ENCODE measurements around the gene IDH2. TPM values are rescaled to one million over a fixed set of nuclear protein-coding genes. Genes with fewer than 3 reads are reported as not detected.
A peak's percentile ranks its signal among the peaks of the same experiment; 100 is the strongest.

The IDH2 gene
- total and polyA plus RNA-seq, 2 of the 13 experiments (the other 11 are each of a cell fraction or from before 2014, with no cell fraction given): 121 to 145 TPM

DNA sequence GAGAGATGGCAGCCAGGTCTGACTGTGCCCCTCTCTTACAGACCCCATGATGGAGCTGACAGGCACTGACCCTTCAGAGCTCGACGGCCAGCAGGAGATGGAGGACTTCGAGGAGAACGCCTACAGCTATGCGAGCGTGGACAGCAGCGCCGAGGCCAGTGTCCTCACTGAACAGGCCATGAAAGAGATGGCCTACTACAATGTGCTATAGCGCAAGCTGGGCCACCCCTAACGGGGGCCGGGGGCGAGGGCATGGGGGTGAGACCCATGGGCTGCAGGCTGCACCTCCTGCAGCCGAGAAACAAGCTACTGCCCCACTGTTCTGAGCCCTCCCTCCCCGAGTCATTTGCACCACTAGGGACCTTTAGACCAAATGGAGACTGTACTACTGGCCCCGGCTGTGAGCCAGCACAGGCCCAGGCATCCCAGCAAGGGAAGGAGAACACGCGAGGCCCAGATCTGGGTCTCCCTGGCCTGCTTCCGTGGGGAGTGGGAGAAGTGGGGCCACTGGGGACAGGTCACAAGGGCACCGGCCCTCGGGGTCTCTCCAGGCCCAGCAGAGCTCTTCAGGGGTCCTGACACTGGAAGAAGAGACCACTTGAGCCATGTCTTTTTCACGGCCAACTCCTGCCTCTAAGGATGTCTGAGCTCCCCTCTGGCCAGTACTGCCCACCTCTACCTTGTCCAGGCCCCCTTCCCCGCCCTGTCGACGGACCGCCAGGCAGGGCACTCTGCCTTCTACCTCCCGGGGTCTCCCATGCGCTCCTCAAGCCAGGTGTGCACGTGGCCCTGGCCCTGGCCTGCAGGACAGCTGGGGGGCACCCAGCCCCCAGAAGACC is 22.4 kb downstream of the IDH2 start:
- ChIA-PET POLR2A (interaction anchor here (0.8 to 1.3 kb wide), 3 partner anchors 76 to 186 kb away, joined by 3 read pairs; partner anchors contain the start of gene AP3S2), CTCF (ENCODE audit: low intra/inter-chr PET ratio, low total read pairs) (no interaction called here)
- H3K9ac ChIP-seq (ENCODE audit: insufficient read depth, low read depth, low read length): no peak overlapping the region
- FAIRE-seq (no peak), DNase-seq (ENCODE audit: low spot score) (no peak), ATAC-seq (peak; percentile 16)
- no peaks in the 10 kb centered on the region for H3K79me2 ChIP-seq (ENCODE audit: insufficient read depth, low read length)
- H2AFZ ChIP-seq (ENCODE audit: low read length): no peak overlapping the region
- peaks cover 18% of the 10 kb centered on the region for H3K4me1 ChIP-seq (ENCODE audit: insufficient read depth, low read length)
- no peak overlapping the region for H3K4me2 ChIP-seq (ENCODE audit: low read depth, low read length)
- no peaks in the 10 kb centered on the region for H3K27me3 ChIP-seq (ENCODE audit: control insufficient read depth in 1 of 2, insufficient read depth in 2 of 2, low read length in 2 of 2)
- H3K4me3 ChIP-seq (replicated peaks in 1 of 3; ENCODE audit: insufficient read depth in 1 of 3, low read depth in 2 of 3, low read length in 3 of 3): no peak overlapping the region
- no peaks in the 10 kb centered on the region for H4K20me1 ChIP-seq (ENCODE audit: insufficient read depth, low read length)
- 98% methylated on average over 19 of the region's 28 CpGs for WGBS (ENCODE audit: low lambda C conversion rate)
- in situ Hi-C loops (cut with HindIII; ENCODE audit: extremely low pct_ligation_motif_present, low pct_unique_long_range_greater_than_20kb) (loop anchor here (25.0 kb wide), 1 partner anchor 343 kb away; no protein-coding TSS in a partner anchor), intact Hi-C loops (cut with micrococcal nuclease; ENCODE audit: unreplicated experiment) (no loop called here)
- no peak overlapping the region for H3K27ac ChIP-seq (ENCODE audit: extremely low read length, insufficient read depth, low read length)
- H3K9me3 ChIP-seq (ENCODE audit: low read length): no peaks in the 10 kb centered on the region
- no peak for TF ChIP-seq ZBTB21 (CRISPR knock-in tag; IDR thresholded peaks at IDR 0.05)
- peak; percentile 64 for TF ChIP-seq AGO2 (optimal IDR thresholded peaks at IDR 0.05; ENCODE audit: low read depth, low read length)
- no peak for TF ChIP-seq ZSCAN22 (CRISPR knock-in tag; IDR thresholded peaks at IDR 0.05)
- BruUV-seq (replicated peaks): no TSS peak
- peaks cover 15 to 27% of the 10 kb centered on the region in 2 experiments for H3K36me3 ChIP-seq (replicated peaks in 1 of 2; ENCODE audit: control insufficient read depth in 1 of 2, insufficient read depth in 2 of 2, low read length in 2 of 2)

- Histone ChIP-seq H4K20me1 (ENCODE audit: insufficient read depth, low read length) (no peaks in the 10 kb centered on the region), H3K79me2 (ENCODE audit: insufficient read depth, low read length) (no peaks in the 10 kb centered on the region), H3K27me3 (ENCODE audit: control insufficient read depth in 1 of 2, insufficient read depth in 2 of 2, low read length in 2 of 2) (no peaks in the 10 kb centered on the region), H3K36me3 (replicated peaks in 1 of 2; ENCODE audit: control insufficient read depth in 1 of 2, insufficient read depth in 2 of 2, low read length in 2 of 2) (peaks cover 18 to 27% of the 10 kb centered on the region in 2 experiments), H3K27ac (ENCODE audit: extremely low read length, insufficient read depth, low read length) (no peak overlapping the region), H3K4me1 (ENCODE audit: insufficient read depth, low read length) (peaks cover 21% of the 10 kb centered on the region), H3K4me2 (ENCODE audit: low read depth, low read length) (no peak overlapping the region), H2AFZ (ENCODE audit: low read length) (no peak overlapping the region), H3K9ac (ENCODE audit: insufficient read depth, low read depth, low read length) (no peak overlapping the region), H3K4me3 (replicated peaks in 1 of 3; ENCODE audit: insufficient read depth in 1 of 3, low read depth in 2 of 3, low read length in 3 of 3) (no peak overlapping the region), H3K9me3 (ENCODE audit: low read length) (no peaks in the 10 kb centered on the region)
- no TSS peak for BruUV-seq (replicated peaks)
- in situ Hi-C loops (cut with HindIII; ENCODE audit: extremely low pct_ligation_motif_present, low pct_unique_long_range_greater_than_20kb): loop anchor here (25.0 kb wide), 1 partner anchor 342 kb away; no protein-coding TSS in a partner anchor
- no peak for ATAC-seq
- TF ChIP-seq ZNF768 (CRISPR knock-in tag; IDR thresholded peaks at IDR 0.05) (peak; percentile 46; the same call in 1 of the 2 replicates), SRY (CRISPR knock-in tag; IDR thresholded peaks at IDR 0.05) (no peak), ZNF629 (CRISPR knock-in tag; conservative IDR thresholded peaks at IDR 0.05) (peak; percentile 83)
- WGBS (ENCODE audit: low lambda C conversion rate): 94% methylated on average over 6 of the region's 7 CpGs
- POLR2A ChIA-PET: interaction anchor here (1.3 kb wide), 1 partner anchor 185 kb away, joined by 3 read pairs; the partner anchor contains the start of gene AP3S2
- CTCF ChIA-PET (ENCODE audit: low intra/inter-chr PET ratio, low total read pairs): no interaction called here
- no peak for DNase-seq (ENCODE audit: low spot score)
- no peak for FAIRE-seq
- intact Hi-C loops (cut with micrococcal nuclease; ENCODE audit: unreplicated experiment): no loop called here
These were observed 23.3 kb downstream of the IDH2 start for GRCh38 chr15:90078965-90079364.
